GM12878 (cell line): ENCODE measurements around the gene PYGO1. TPM values are rescaled to one million over a fixed set of nuclear protein-coding genes. Genes with fewer than 3 reads are reported as not detected.
"Not testable (repeated sequence)": the region's sequence is repeated elsewhere in the genome, so short reads cannot be mapped to it uniquely, and the experiment has no call there.

ENCODE experiments used
- ATAC-seq: fragments of 200-7000 bp; cut with Tn5 transposase; 3 replicates; pipeline ENCODE4 v1.9.1; 2020; ENCODE audit warnings: mild to moderate bottlenecking, moderate library complexity
- BruUV-seq: library from RNA; stranded (reverse); fragments of 400-500 nt; replicated peaks from 2 replicates; lab custom pipeline; 2021; lab: Mats Ljungman, UMichigan
- CTCF ChIA-PET: fragments of 300-600 bp; sonication (Branson Sonifier 250); formaldehyde crosslinking; extraction: SDS; loops from one replicate; lab custom pipeline; 2021; ENCODE audit warnings: inconsistent platforms; lab: Yijun Ruan, JAX
- POLR2A ChIA-PET: fragments of 350-600 bp; formaldehyde crosslinking; extraction: SDS; loops from one replicate; lab custom pipeline; 2021; ENCODE audit warnings: inconsistent platforms; lab: Charles Lee
- RAD21 ChIA-PET: fragments of 300-600 bp; sonication (Branson Sonifier 250); formaldehyde crosslinking; loops from one replicate; lab custom pipeline; 2023; ENCODE audit warnings: antibody characterized with exemption; ENCODE audit not compliant: unreplicated experiment; lab: Charles Lee
- SMC1A ChIA-PET: fragments of 300-600 bp; sonication (Branson Sonifier 250); formaldehyde crosslinking; loops from one replicate; lab custom pipeline; 2023; ENCODE audit not compliant: unreplicated experiment, uncharacterized antibody; lab: Charles Lee
- DNase-seq: peaks from one replicate; pipeline ENCODE4 v3.0.0-alpha.2; 2011; ENCODE audit warnings: low read depth, low spot score
- FAIRE-seq: peaks from 3 replicates; lab custom pipeline; 2011; peaks lifted over from hg19 to GRCh38; lab: Jason Lieb, UNC
- H2AFZ ChIP-seq: 2 replicates; pipeline ENCODE4 v1.6.0; 2011; ENCODE audit warnings: low read depth, low read length, control low read depth; ENCODE audit not compliant: control insufficient read depth
- H3K27ac ChIP-seq: 2 replicates; pipeline ENCODE4 v1.5.1; 2011; ENCODE audit warnings: control low read depth; ENCODE audit not compliant: control insufficient read depth, insufficient read depth
- H3K27me3 ChIP-seq, 2 experiments: replicated peaks in 1 of 2; 2 replicates each; pipeline versions ENCODE4 v1.6.0 to v1.6.1; 2011; ENCODE audit warnings: low read length in 1 of 2; ENCODE audit not compliant: control insufficient read depth in 2 of 2, insufficient read depth in 2 of 2
- H3K36me3 ChIP-seq, 2 experiments: 2 replicates each; pipeline ENCODE4 v1.5.1; 2011; ENCODE audit warnings: low read length in 1 of 2; ENCODE audit not compliant: control insufficient read depth in 2 of 2, insufficient read depth in 2 of 2
- H3K4me1 ChIP-seq: 2 replicates; pipeline ENCODE4 v1.6.1; 2011; ENCODE audit warnings: mild to moderate bottlenecking, low read length, moderate library complexity, mixed read lengths; ENCODE audit not compliant: control insufficient read depth, insufficient read depth
- H3K4me2 ChIP-seq: 2 replicates; pipeline ENCODE4 v1.6.0; 2011; ENCODE audit warnings: control low read depth; ENCODE audit not compliant: control insufficient read depth, insufficient read depth
- H3K4me3 ChIP-seq: fragments of 200-600 bp; sonication (generic); 2 replicates; pipeline ENCODE4 v1.5.1; 2016
- H3K79me2 ChIP-seq: 2 replicates; pipeline ENCODE4 v1.6.0; 2011; ENCODE audit warnings: low read length; ENCODE audit not compliant: control insufficient read depth, insufficient read depth
- H3K9ac ChIP-seq: 2 replicates; pipeline ENCODE4 v1.8.0; 2011; ENCODE audit warnings: low read length, control low read depth, mixed read lengths; ENCODE audit not compliant: control insufficient read depth, insufficient read depth
- H3K9me3 ChIP-seq: replicated peaks from 3 replicates; pipeline ENCODE4 v1.5.1; 2011; ENCODE audit warnings: mild to moderate bottlenecking, low read length; ENCODE audit not compliant: control insufficient read depth, insufficient read depth
- H4K20me1 ChIP-seq: 2 replicates; pipeline ENCODE4 v1.6.0; 2011; ENCODE audit not compliant: control insufficient read depth, insufficient read depth
- CTCF ChIP-seq, 3 experiments: IDR thresholded peaks in 2 of 3; conservative IDR thresholded peaks in 1 of 3; 2 replicates each; pipeline ENCODE4 v1.5.1; 2011; ENCODE audit warnings: low read depth in 3 of 3, low read length in 3 of 3, mild to moderate bottlenecking in 3 of 3, control low read depth in 2 of 3, moderate library complexity in 2 of 3, inconsistent platforms in 1 of 3, mixed read lengths in 1 of 3; ENCODE audit not compliant: control insufficient read depth in 2 of 3, insufficient read depth in 1 of 3; ENCODE audit errors: extremely low read depth in 1 of 3
- RAD21 ChIP-seq: IDR thresholded peaks from 2 replicates; pipeline ENCODE4 v1.6.1; 2011; ENCODE audit warnings: mild to moderate bottlenecking, low read depth, low read length, moderate library complexity; ENCODE audit not compliant: insufficient read depth
- SMC3 ChIP-seq: IDR thresholded peaks from 2 replicates; pipeline ENCODE4 v1.6.1; 2011; ENCODE audit warnings: low read length, improper control_type of control experiment, borderline replicate concordance
- WGBS: methylation state at CpG from one replicate; pipeline ENCODE4 v1.1.6; 2016; ENCODE audit warnings: low lambda C conversion rate; ENCODE audit not compliant: insufficient replicate concordance, insufficient coverage; ENCODE audit errors: missing lambda C conversion rate; 5-methylcytosine and 5-hydroxymethylcytosine counted together
- in situ Hi-C: fragments of 300-500 bp; cut with MboI; formaldehyde crosslinking; loops from 9 replicates; pipeline ENCODE4 v1.14.3; 2018; ENCODE audit warnings: mixed read lengths
- intact Hi-C: fragments of 100-400 bp; cut with micrococcal nuclease; formaldehyde crosslinking; loops from one replicate; pipeline ENCODE4 v1.14.2; 2022; ENCODE audit not compliant: unreplicated experiment
- polyA plus RNA-seq, 11 experiments: library from polyadenylated mRNA; depleted of rRNA in 4 of 11; unstranded in 6 of 11; stranded (reverse) in 5 of 11; fragments of >200 nt; fragmentation: Nextera tagmentation in 4 of 11; fragmentation: Illumina TruSeq in 1 of 11; extraction: Ambion mirVana in 4 of 11; extraction: Trizol in 1 of 11; gene quantifications; 1 replicate in 1 of 11; 2 replicates in 10 of 11; pipeline versions ENCODE4 v1.2.1 to v1.2.3, GENCODE V29; 2011 to 2016; ENCODE audit warnings: inconsistent platforms in 2 of 11, missing spikeins in 2 of 11, low read depth in 1 of 11
- total RNA-seq, 4 experiments: library from RNA; depleted of rRNA in 3 of 4; stranded (reverse); fragments of >200 nt in 3 of 4; fragmentation: Illumina TruSeq in 1 of 4; extraction: Trizol in 1 of 4; gene quantifications; 2 replicates each; pipeline versions ENCODE4 v1.2.1 to v1.2.3, GENCODE V29; 2013 to 2021

Gene PYGO1
- total and polyA plus RNA-seq, 10 of the 15 experiments (the other 5 are each of a cell fraction or from before 2014, with no cell fraction given): 0.01 TPM; not detected in 9

- H3K9me3 ChIP-seq, SMC1A ChIA-PET, H3K79me2 ChIP-seq, H2AFZ ChIP-seq, in situ Hi-C loops, ATAC-seq, H3K27me3 ChIP-seq, FAIRE-seq, H4K20me1 ChIP-seq, H3K27ac ChIP-seq, DNase-seq, H3K36me3 ChIP-seq, POLR2A ChIA-PET, H3K4me1 ChIP-seq, H3K9ac ChIP-seq, H3K4me3 ChIP-seq, H3K4me2 ChIP-seq, BruUV-seq: not testable (repeated sequence)
- 55% methylated on average over 29 of the region's 29 CpGs for WGBS
- intact Hi-C loops: loop anchor here (5.0 to 10.0 kb wide), 2 partner anchors 59 to 128 kb away; no protein-coding TSS in a partner anchor
- CTCF ChIA-PET: interaction anchor here (0.8 to 1.6 kb wide), 4 partner anchors 13 to 130 kb away, joined by 3 to 15 read pairs (median 5); no protein-coding TSS in a partner anchor
- RAD21 ChIA-PET: interaction anchor here (0.6 to 1.1 kb wide), 2 partner anchors 133 to 286 kb away, joined by 3 read pairs; no protein-coding TSS in a partner anchor
- TF ChIP-seq RAD21 (peak; percentile 66), CTCF (IDR thresholded peaks at IDR 0.05 in 2 of 3, conservative IDR thresholded peaks at IDR 0.05 in 1 of 3; ENCODE audit: control insufficient read depth in 2 of 3, extremely low read depth in 1 of 3, insufficient read depth in 1 of 3, low read depth in 3 of 3, low read length in 3 of 3) (peak; percentile 54 to 58 (median 57)), SMC3 (peak; percentile 23; the same call in 1 of the 2 replicates)
Observed at GRCh38 chr15:55513621-55514413, 74.3 kb downstream of the PYGO1 start.
